Measurements from ENCODE around the gene PPFIA3.

PPFIA3 gene

GRCh38 chr19:49127674-49128544, 8.6 kb downstream of the PPFIA3 start:
- no peaks in the 10 kb centered on the region for H3F3A ChIP-seq (ENCODE audit: insufficient read depth, low read length)
- H3K4me1 ChIP-seq (ENCODE audit: insufficient read depth, low read length, severe bottlenecking) = peaks cover 14% of the 10 kb centered on the region
- no peaks in the 10 kb centered on the region for H4K20me1 ChIP-seq (ENCODE audit: insufficient read depth, low read length)
- H3K4me2 ChIP-seq (ENCODE audit: low read length) = peak overlapping the region; percentile 84
- H3K9ac ChIP-seq (ENCODE audit: low read length) = peak overlapping the region; percentile 47; the same call in 1 of the 2 replicates
- no peak for TF ChIP-seq CTCF (IDR thresholded peaks at IDR 0.05; ENCODE audit: low read length)
- no peak for TF ChIP-seq EZH2 (IDR thresholded peaks at IDR 0.05; ENCODE audit: borderline replicate concordance, low read length)
- H2AFZ ChIP-seq (ENCODE audit: low read length) = no peak overlapping the region
- H3K27me3 ChIP-seq (ENCODE audit: insufficient read depth, low read length) = no peaks in the 10 kb centered on the region
- peak overlapping the region; percentile 62 for H3K4me3 ChIP-seq (ENCODE audit: low read depth, low read length, poor library complexity, severe bottlenecking)
- no peaks in the 10 kb centered on the region for H3K9me3 ChIP-seq (ENCODE audit: low read length)
- H3K27ac ChIP-seq (ENCODE audit: low read depth, low read length, poor library complexity, severe bottlenecking) = no peak overlapping the region
- no peaks in the 10 kb centered on the region for H3K79me2 ChIP-seq (ENCODE audit: insufficient read depth, low read length)
- H3K9me2 ChIP-seq (ENCODE audit: low read depth, low read length) = no peaks in the 10 kb centered on the region
- H3K36me3 ChIP-seq (ENCODE audit: insufficient read depth, low read length) = peaks cover 3% of the 10 kb centered on the region; the same call in 1 of the 2 replicates

- Histone ChIP-seq H4K20me1 (ENCODE audit: insufficient read depth, low read length) (no peaks in the 10 kb centered on the region), H3K4me3 (ENCODE audit: low read depth, low read length, poor library complexity, severe bottlenecking) (peak overlapping the region; percentile 62), H3K4me2 (ENCODE audit: low read length) (peak overlapping the region; percentile 84), H3K9me2 (ENCODE audit: low read depth, low read length) (no peaks in the 10 kb centered on the region), H3K9me3 (ENCODE audit: low read length) (no peaks in the 10 kb centered on the region), H3K4me1 (ENCODE audit: insufficient read depth, low read length, severe bottlenecking) (peaks cover 14% of the 10 kb centered on the region), H3K79me2 (ENCODE audit: insufficient read depth, low read length) (no peaks in the 10 kb centered on the region), H3K27me3 (ENCODE audit: insufficient read depth, low read length) (no peaks in the 10 kb centered on the region), H3K27ac (ENCODE audit: low read depth, low read length, poor library complexity, severe bottlenecking) (no peak overlapping the region), H3K36me3 (ENCODE audit: insufficient read depth, low read length) (peaks cover 3% of the 10 kb centered on the region; the same call in 1 of the 2 replicates), H2AFZ (ENCODE audit: low read length) (0 out of 2 replicates have a peak overlapping the region, but pooled peaks have one; percentile 56), H3K9ac (ENCODE audit: low read length) (peak overlapping the region; percentile 16; the same call in 1 of the 2 replicates), H3F3A (ENCODE audit: insufficient read depth, low read length) (no peaks in the 10 kb centered on the region)
- no peak for TF ChIP-seq EZH2 (IDR thresholded peaks at IDR 0.05; ENCODE audit: borderline replicate concordance, low read length)
- no peak for TF ChIP-seq CTCF (IDR thresholded peaks at IDR 0.05; ENCODE audit: low read length)
Measured at GRCh38 chr19:49128545-49129237, 9.3 kb downstream of the PPFIA3 start.

GRCh38 chr19:49129238-49129583, 9.9 kb downstream of the PPFIA3 start:
- no peak overlapping the region for H2AFZ ChIP-seq (ENCODE audit: low read length)
- H3K9me3 ChIP-seq (ENCODE audit: low read length) = no peaks in the 10 kb centered on the region
- no peaks in the 10 kb centered on the region for H3K27me3 ChIP-seq (ENCODE audit: insufficient read depth, low read length)
- H3K79me2 ChIP-seq (ENCODE audit: insufficient read depth, low read length) = no peaks in the 10 kb centered on the region
- peaks cover 14% of the 10 kb centered on the region for H3K4me1 ChIP-seq (ENCODE audit: insufficient read depth, low read length, severe bottlenecking)
- no peak overlapping the region for H3K27ac ChIP-seq (ENCODE audit: low read depth, low read length, poor library complexity, severe bottlenecking)
- no peaks in the 10 kb centered on the region for H3F3A ChIP-seq (ENCODE audit: insufficient read depth, low read length)
- no peaks in the 10 kb centered on the region for H4K20me1 ChIP-seq (ENCODE audit: insufficient read depth, low read length)
- peak overlapping the region; percentile 62 for H3K4me3 ChIP-seq (ENCODE audit: low read depth, low read length, poor library complexity, severe bottlenecking)
- TF ChIP-seq CTCF (IDR thresholded peaks at IDR 0.05; ENCODE audit: low read length) (no peak), EZH2 (IDR thresholded peaks at IDR 0.05; ENCODE audit: borderline replicate concordance, low read length) (no peak)
- peak overlapping the region; percentile 84 for H3K4me2 ChIP-seq (ENCODE audit: low read length)
- H3K9me2 ChIP-seq (ENCODE audit: low read depth, low read length) = no peaks in the 10 kb centered on the region
- H3K9ac ChIP-seq (ENCODE audit: low read length) = no peak overlapping the region; the same call in 1 of the 2 replicates
- H3K36me3 ChIP-seq (ENCODE audit: insufficient read depth, low read length) = peaks cover 3% of the 10 kb centered on the region; the same call in 1 of the 2 replicates
